Right lobe of liver (tissue), 4 donors: ENCODE measurements around the gene VPS26A.

Experiments
- POLR2A ChIP-seq: fragments of 450-650 bp; IDR thresholded peaks from one replicate; pipeline ENCODE4 v1.6.1; 2017; ENCODE audit warnings: antibody characterized with exemption, mild to moderate bottlenecking
- TF ChIP-seq, protein P1 (sequence below), 4 donors: fragments of 200-600 bp in 3 of 4; fragments of 450-650 bp in 1 of 4; IDR thresholded peaks; one replicate each; pipeline versions ENCODE4 v1.5.1 to v1.8.0; 2016 to 2022; ENCODE audit warnings: antibody characterized with exemption in 4 of 4, mild to moderate bottlenecking in 2 of 4
- donor health status: DM: no; HTN: no; CAD: no.
- donor health status: DM: no; HTN: no; CAD: no.
- donor health status: DM: no; HTN: yes; CAD: no.

DNA sequence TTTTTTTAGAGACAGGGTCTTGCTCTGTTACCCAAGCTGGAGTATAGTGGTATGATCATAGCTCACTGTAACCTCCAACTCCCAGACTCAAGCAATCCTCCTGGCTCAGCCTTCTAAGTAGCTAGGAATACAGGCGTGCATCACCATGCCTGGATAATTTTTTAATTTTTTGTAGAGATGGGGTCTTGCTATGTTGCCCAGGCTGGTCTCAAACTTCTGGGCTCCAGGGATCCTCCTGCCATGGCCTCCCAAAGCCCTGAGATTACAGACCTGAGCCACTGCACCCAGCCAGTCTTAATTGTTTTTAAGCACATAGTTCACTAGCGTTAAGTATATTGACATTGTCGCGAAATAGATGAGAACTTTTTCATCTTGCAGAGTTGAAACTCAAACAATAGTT, 58.0 kb downstream of the VPS26A start:
- TF ChIP-seq, protein P1, sequence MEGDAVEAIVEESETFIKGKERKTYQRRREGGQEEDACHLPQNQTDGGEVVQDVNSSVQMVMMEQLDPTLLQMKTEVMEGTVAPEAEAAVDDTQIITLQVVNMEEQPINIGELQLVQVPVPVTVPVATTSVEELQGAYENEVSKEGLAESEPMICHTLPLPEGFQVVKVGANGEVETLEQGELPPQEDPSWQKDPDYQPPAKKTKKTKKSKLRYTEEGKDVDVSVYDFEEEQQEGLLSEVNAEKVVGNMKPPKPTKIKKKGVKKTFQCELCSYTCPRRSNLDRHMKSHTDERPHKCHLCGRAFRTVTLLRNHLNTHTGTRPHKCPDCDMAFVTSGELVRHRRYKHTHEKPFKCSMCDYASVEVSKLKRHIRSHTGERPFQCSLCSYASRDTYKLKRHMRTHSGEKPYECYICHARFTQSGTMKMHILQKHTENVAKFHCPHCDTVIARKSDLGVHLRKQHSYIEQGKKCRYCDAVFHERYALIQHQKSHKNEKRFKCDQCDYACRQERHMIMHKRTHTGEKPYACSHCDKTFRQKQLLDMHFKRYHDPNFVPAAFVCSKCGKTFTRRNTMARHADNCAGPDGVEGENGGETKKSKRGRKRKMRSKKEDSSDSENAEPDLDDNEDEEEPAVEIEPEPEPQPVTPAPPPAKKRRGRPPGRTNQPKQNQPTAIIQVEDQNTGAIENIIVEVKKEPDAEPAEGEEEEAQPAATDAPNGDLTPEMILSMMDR (IDR thresholded peaks at IDR 0.05), result no peak
- TF ChIP-seq POLR2A, result no peak
